Measurements from ENCODE around the gene TMEM167A.
A peak's percentile ranks its signal among the peaks of the same experiment; 100 is the strongest.

The TMEM167A gene

DNA sequence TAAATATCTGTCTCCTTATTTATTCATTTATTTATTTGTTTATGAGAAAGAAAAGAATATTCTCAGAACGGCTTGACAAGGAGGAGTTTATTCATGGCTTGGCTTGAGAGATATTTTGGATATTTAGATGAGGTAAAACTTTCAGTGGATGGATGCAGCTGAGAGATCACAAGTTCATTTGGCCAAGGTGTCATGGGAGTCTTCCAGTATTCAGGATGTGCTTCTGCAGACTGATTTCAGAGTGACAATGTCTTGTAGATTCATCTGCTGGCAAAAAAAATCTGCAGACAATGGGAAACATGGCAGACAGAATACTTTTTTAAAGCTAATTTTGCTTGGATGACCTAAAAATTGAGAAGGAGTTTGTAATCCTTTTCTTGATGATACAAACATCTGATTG lies 38.6 kb upstream of the TMEM167A start:
- CTCF ChIA-PET, result no interaction called here

DNA sequence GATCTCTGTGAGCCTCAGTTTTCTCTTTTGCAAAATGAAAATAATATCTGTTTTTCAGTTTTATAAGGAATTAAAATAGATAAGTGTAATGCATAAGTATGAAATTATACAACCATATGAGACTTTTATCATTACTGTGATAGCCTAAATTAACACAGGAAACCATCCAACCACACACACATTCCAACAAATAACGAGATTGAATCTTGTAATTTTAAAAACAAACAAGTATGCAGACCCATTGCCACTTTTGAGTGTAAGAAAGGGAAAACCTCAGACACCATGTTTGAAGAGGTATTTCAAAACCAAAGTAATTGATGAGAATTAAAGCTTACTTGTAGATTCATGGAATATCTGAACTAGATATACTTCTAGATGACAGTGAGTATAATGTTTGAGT lies 32.2 kb upstream of the TMEM167A start:
- no peak for TF ChIP-seq ZNF384 (IDR thresholded peaks at IDR 0.05)
- TF ChIP-seq FOXK2 (IDR thresholded peaks at IDR 0.05), result no peak
- no peak for TF ChIP-seq HDGF (IDR thresholded peaks at IDR 0.05; ENCODE audit: borderline replicate concordance)
- TF ChIP-seq SP1 (IDR thresholded peaks at IDR 0.05), result no peak
- TF ChIP-seq, protein P1, sequence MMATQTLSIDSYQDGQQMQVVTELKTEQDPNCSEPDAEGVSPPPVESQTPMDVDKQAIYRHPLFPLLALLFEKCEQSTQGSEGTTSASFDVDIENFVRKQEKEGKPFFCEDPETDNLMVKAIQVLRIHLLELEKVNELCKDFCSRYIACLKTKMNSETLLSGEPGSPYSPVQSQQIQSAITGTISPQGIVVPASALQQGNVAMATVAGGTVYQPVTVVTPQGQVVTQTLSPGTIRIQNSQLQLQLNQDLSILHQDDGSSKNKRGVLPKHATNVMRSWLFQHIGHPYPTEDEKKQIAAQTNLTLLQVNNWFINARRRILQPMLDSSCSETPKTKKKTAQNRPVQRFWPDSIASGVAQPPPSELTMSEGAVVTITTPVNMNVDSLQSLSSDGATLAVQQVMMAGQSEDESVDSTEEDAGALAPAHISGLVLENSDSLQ (IDR thresholded peaks at IDR 0.05), result no peak
- no peak for TF ChIP-seq CTBP1 (IDR thresholded peaks at IDR 0.05; ENCODE audit: borderline replicate concordance)
- no peak for TF ChIP-seq L3MBTL2 (conservative IDR thresholded peaks at IDR 0.05)
- no peak for TF ChIP-seq SUZ12 (IDR thresholded peaks at IDR 0.05)
- TF ChIP-seq ELF4 (IDR thresholded peaks at IDR 0.05), result no peak
- TF ChIP-seq NFRKB (IDR thresholded peaks at IDR 0.05), result no peak
- TF ChIP-seq TARDBP (IDR thresholded peaks at IDR 0.05), result no peak
- ChIA-PET POLR2A (no interaction called here), CTCF (no interaction called here)
- DNase-seq (ENCODE audit: extremely low spot score), result no peak

More for the DNA sequence above, 38.6 kb upstream of the TMEM167A start:
- POLR2A ChIA-PET, result no interaction called here
- DNase-seq (ENCODE audit: extremely low spot score), result no peak
- TF ChIP-seq BHLHE40 (IDR thresholded peaks at IDR 0.05; ENCODE audit: borderline replicate concordance), result no peak

DNA sequence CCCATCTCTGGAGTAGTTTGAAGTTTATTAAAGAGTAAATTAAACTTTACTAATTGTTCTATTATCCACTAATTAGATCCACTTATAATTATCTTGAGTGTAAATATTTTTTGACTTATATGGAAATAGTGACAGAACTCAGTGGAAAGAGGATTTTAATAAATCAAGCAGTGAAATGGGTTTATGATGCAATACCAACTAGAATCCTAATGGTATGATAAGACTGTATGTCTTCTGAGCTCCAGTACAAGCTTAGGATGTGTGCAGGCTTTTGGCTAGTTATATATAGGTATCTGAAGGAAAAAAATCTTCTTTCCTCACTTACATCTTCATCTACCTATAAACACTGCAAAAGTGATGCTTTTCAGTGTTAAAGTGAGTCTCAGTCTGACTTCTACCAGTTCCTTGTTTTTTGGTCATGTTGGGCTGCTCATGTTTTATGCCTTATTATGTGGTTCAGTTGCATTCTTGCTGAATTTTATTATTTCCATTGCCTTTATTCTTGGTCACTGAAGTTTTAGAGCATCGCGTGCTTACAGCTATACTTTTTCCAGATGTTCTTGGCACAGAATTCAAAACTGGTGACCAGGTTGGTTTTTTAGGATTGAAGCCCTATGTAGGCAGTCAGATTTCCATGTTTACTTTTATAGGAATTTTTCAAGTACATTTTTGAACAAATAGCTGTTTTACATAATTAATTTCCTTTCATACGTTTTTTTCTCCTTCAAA lies 30.7 kb upstream of the TMEM167A start:
- CTCF ChIA-PET, result no interaction called here
- POLR2A ChIA-PET, result no interaction called here
- no peak for DNase-seq (ENCODE audit: extremely low spot score)
- no peak for TF ChIP-seq FOXM1 (IDR thresholded peaks at IDR 0.05; ENCODE audit: borderline replicate concordance)

DNA sequence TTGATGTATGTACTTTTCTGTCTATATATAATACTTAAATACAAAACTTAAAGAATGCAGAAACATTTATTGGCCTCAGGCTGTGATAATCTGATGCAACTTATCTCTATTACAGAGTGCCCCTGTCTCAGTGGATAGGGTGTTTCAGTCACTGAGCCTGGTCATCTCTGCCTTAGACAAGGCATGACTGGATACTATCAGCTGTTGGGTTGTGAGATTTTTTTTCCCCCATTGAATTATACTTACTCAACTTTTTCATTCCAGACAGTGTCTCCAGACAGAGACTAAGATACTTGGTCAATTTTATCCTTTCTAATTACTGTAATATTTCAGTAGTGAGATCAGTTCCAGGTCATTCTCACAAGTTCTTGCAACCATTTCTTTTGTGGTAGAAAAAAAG lies 26.8 kb upstream of the TMEM167A start:
- ChIA-PET POLR2A (no interaction called here), CTCF (no interaction called here)
- no peak for TF ChIP-seq FOXK2 (IDR thresholded peaks at IDR 0.05)
- TF ChIP-seq SUZ12 (IDR thresholded peaks at IDR 0.05), result no peak
- no peak for TF ChIP-seq BHLHE40 (IDR thresholded peaks at IDR 0.05; ENCODE audit: borderline replicate concordance)
- TF ChIP-seq FOXM1 (IDR thresholded peaks at IDR 0.05; ENCODE audit: borderline replicate concordance), result no peak
- no peak for TF ChIP-seq ZNF384 (IDR thresholded peaks at IDR 0.05)
- TF ChIP-seq HDGF (IDR thresholded peaks at IDR 0.05; ENCODE audit: borderline replicate concordance), result no peak
- TF ChIP-seq NFRKB (IDR thresholded peaks at IDR 0.05), result no peak
- no peak for TF ChIP-seq L3MBTL2 (conservative IDR thresholded peaks at IDR 0.05)
- no peak for TF ChIP-seq TARDBP (IDR thresholded peaks at IDR 0.05)
- TF ChIP-seq FOXA1 (IDR thresholded peaks at IDR 0.05), result no peak
- no peak for TF ChIP-seq SP1 (IDR thresholded peaks at IDR 0.05)
- no peak for DNase-seq (ENCODE audit: extremely low spot score)

DNA sequence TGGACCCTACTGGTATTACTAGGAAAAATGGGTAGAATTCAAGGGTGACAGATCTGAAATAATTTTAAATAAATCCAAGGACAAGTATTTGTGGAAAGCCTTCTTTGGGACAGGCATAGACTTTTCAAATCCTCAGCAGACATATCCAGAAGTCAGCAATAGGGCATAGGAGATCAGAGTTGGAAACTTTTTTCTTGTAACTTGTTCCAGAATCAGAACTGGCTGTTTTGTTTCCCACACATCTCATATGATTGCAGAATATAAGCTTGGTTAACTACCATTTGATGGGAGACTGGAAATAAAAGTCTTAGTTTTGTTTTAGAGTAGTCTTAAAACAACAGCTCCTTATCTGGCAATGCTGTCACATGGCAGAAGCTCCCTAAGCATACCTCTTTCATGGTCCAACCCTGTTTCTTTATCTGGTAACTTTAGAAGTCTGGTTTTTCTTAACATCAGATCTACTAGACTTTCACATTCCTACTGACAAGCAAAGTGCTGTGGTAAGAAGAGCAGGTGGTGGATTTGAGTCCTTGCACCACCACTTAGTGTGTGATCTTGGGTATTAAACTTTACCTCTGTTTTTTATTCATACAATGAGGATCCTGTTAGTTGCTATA lies 25.3 kb upstream of the TMEM167A start:
- no peak for TF ChIP-seq L3MBTL2 (conservative IDR thresholded peaks at IDR 0.05)

DNA sequence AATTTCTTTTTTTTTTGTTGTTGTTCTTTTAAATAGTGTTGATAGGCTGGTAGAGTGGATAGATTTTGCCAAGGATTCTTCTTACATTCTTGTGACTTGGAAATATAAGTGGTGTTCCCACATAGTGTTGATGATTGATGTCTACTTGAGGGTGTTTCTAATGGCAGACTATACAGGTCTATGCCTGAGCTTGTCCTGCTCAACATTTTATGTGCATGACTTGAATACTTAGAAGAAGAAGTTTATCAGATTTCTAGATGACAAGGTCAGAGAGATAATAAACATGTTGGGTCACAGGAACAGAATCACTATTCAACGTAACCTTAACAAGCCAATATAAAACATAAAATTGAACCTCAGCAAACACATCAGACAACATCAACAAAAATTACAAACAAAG lies 24.3 kb upstream of the TMEM167A start:
- ChIA-PET POLR2A (interaction anchor here (0.6 to 1.7 kb wide), 2 partner anchors 167 to 372 kb away, joined by 3 to 4 read pairs; no protein-coding TSS in a partner anchor), CTCF (interaction anchor here (0.7 kb wide), 1 partner anchor 397 kb away, joined by 3 read pairs; no protein-coding TSS in a partner anchor)
- no peak for TF ChIP-seq FOXK2 (IDR thresholded peaks at IDR 0.05)
- TF ChIP-seq, protein P1 (IDR thresholded peaks at IDR 0.05), result peak; percentile 40; the same call in 1 of the 2 replicates
- TF ChIP-seq ARNT (IDR thresholded peaks at IDR 0.05), result no peak
- no peak for TF ChIP-seq CTBP1 (IDR thresholded peaks at IDR 0.05; ENCODE audit: borderline replicate concordance)
- TF ChIP-seq SUZ12 (IDR thresholded peaks at IDR 0.05), result no peak
- no peak for TF ChIP-seq BHLHE40 (IDR thresholded peaks at IDR 0.05; ENCODE audit: borderline replicate concordance)
- no peak for TF ChIP-seq LEF1 (IDR thresholded peaks at IDR 0.05; ENCODE audit: borderline replicate concordance)
- no peak for TF ChIP-seq SP1 (IDR thresholded peaks at IDR 0.05)
- TF ChIP-seq ELF4 (IDR thresholded peaks at IDR 0.05), result no peak
- no peak for DNase-seq (ENCODE audit: extremely low spot score)

More for the DNA sequence above, 25.3 kb upstream of the TMEM167A start:
- ChIA-PET CTCF (no interaction called here), POLR2A (interaction anchor here (1.7 kb wide), 1 partner anchor 371 kb away, joined by 4 read pairs; no protein-coding TSS in a partner anchor)
- no peak for DNase-seq (ENCODE audit: extremely low spot score)

DNA sequence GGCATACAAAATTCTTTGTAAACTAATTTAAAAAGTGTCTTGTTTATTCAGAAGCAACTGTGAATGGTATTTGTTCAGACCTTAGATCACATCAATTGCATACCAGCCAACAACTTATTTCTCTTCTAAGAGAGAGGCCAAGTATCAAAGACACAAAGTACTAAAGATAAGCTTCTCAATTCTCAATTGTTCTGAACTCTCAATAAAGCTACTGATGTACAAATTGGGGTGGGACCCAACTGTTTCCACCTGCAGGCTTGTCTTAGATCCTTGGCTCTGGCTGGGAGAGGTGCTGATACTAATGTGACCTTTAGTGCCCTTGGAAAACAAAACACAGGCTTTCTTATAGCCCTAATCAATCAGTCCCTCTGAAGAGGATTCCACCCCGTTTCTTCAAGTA lies 22.3 kb upstream of the TMEM167A start:
- no peak for TF ChIP-seq L3MBTL2 (conservative IDR thresholded peaks at IDR 0.05)
- TF ChIP-seq FOXM1 (IDR thresholded peaks at IDR 0.05; ENCODE audit: borderline replicate concordance), result no peak
- TF ChIP-seq SUZ12 (IDR thresholded peaks at IDR 0.05), result no peak
- no peak for TF ChIP-seq SP1 (IDR thresholded peaks at IDR 0.05)
- no peak for TF ChIP-seq CTBP1 (IDR thresholded peaks at IDR 0.05; ENCODE audit: borderline replicate concordance)
- TF ChIP-seq FOXA1 (IDR thresholded peaks at IDR 0.05), result no peak
- TF ChIP-seq HDGF (IDR thresholded peaks at IDR 0.05; ENCODE audit: borderline replicate concordance), result no peak
- no peak for TF ChIP-seq ZNF384 (IDR thresholded peaks at IDR 0.05)
- TF ChIP-seq BHLHE40 (IDR thresholded peaks at IDR 0.05; ENCODE audit: borderline replicate concordance), result no peak
- TF ChIP-seq NFRKB (IDR thresholded peaks at IDR 0.05), result no peak
- TF ChIP-seq ARNT (IDR thresholded peaks at IDR 0.05), result no peak
- no peak for TF ChIP-seq LEF1 (IDR thresholded peaks at IDR 0.05; ENCODE audit: borderline replicate concordance)
- TF ChIP-seq, protein P1 (IDR thresholded peaks at IDR 0.05), result no peak
- no peak for TF ChIP-seq ELF4 (IDR thresholded peaks at IDR 0.05)
- no peak for TF ChIP-seq TARDBP (IDR thresholded peaks at IDR 0.05)
- TF ChIP-seq FOXK2 (IDR thresholded peaks at IDR 0.05), result no peak
- ChIA-PET POLR2A (no interaction called here), CTCF (no interaction called here)
- DNase-seq (ENCODE audit: extremely low spot score), result no peak
